IMR-90 (cell line): Measurements from ENCODE around the gene SULT1E1.

ENCODE experiments used
- BHLHE40 ChIP-seq: fragments of 150-350 bp; IDR thresholded peaks from 2 replicates; pipeline ENCODE4 v1.6.1; 2016; ENCODE audit warnings: mild to moderate bottlenecking, low read depth, low read length
- CEBPB ChIP-seq: IDR thresholded peaks from 2 replicates; pipeline ENCODE4 v1.6.1; 2012; ENCODE audit warnings: low read depth, low read length, improper control_type of control experiment
- CTCF ChIP-seq: conservative IDR thresholded peaks from 2 replicates; pipeline ENCODE4 v1.5.1; 2012; ENCODE audit warnings: mild to moderate bottlenecking, low read depth, low read length, improper control_type of control experiment
- FOS ChIP-seq: fragments of 150-350 bp; IDR thresholded peaks from 2 replicates; pipeline ENCODE4 v1.6.1; 2016; ENCODE audit warnings: low read depth, low read length
- POLR2A ChIP-seq: IDR thresholded peaks from 2 replicates; pipeline ENCODE4 v1.6.1; 2012; ENCODE audit warnings: mild to moderate bottlenecking, low read depth, low read length
- RAD21 ChIP-seq: IDR thresholded peaks from 2 replicates; pipeline ENCODE4 v1.6.1; 2012; ENCODE audit warnings: low read length, improper control_type of control experiment
- SMC3 ChIP-seq: fragments of 150-350 bp; IDR thresholded peaks from 2 replicates; pipeline ENCODE4 v1.6.1; 2016; ENCODE audit warnings: low read depth, mild to moderate bottlenecking, antibody characterized with exemption, low read length, moderate library complexity

DNA sequence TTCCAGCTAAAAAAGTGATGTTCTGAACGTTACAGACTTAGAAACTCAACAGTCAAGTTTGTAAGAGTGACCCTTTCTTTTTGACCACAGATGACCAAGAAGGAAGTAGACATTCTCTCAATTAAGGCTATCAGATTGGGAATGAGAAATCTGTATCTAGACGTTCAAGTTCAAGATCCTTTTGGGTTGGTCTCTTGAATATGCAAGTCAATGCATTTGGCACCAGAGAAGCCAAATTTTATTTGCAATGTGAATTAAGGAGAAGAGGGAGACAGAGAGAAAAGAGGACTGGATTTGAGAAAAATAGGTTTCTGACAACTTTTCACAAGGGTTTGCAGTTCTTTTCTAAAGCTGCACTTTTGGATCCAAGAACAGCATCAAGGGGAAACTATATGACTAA lies 17.5 kb upstream of the SULT1E1 start:
- TF ChIP-seq FOS (no peak), POLR2A (no peak), CTCF (no peak), SMC3 (no peak), BHLHE40 (no peak), RAD21 (no peak), CEBPB (no peak)
